Progenitor cell of endocrine pancreas (in vitro differentiated cells): Measurements from ENCODE around the gene TBC1D16. TPM values are rescaled to one million over a fixed set of nuclear protein-coding genes. Genes with fewer than 3 reads are reported as not detected.

Source experiments
- DNase-seq: peaks from one replicate; pipeline ENCODE4 v3.0.0; 2021; ENCODE audit warnings: low spot score; ENCODE audit not compliant: unreplicated experiment
- H3K27ac Mint-ChIP-seq: 2 replicates; pipeline ENCODE4 v1.8.0; 2021; ENCODE audit warnings: mild to moderate bottlenecking, moderate library complexity, mixed read lengths
- H3K27me3 Mint-ChIP-seq: 2 replicates; pipeline ENCODE4 v1.8.0; 2021; ENCODE audit warnings: mixed read lengths
- H3K36me3 Mint-ChIP-seq: 2 replicates; pipeline ENCODE4 v1.8.0; 2022; ENCODE audit warnings: mixed read lengths; ENCODE audit not compliant: insufficient read depth
- H3K4me1 Mint-ChIP-seq: 2 replicates; pipeline ENCODE4 v1.8.0; 2021; ENCODE audit warnings: low read depth, mixed read lengths
- H3K4me3 Mint-ChIP-seq: 2 replicates; pipeline ENCODE4 v1.8.0; 2021; ENCODE audit warnings: low read depth, mild to moderate bottlenecking, moderate library complexity, mixed read lengths
- H3K9me3 Mint-ChIP-seq: 2 replicates; pipeline ENCODE4 v1.8.0; 2021; ENCODE audit warnings: low read depth, mixed read lengths
- CTCF ChIP-seq: fragments of 200-600 bp; sonication (generic); IDR thresholded peaks from one replicate; pipeline ENCODE4 v1.5.0; 2021; ENCODE audit warnings: antibody characterized with exemption, mild to moderate bottlenecking; ENCODE audit not compliant: unreplicated experiment
- total RNA-seq: library from RNA; stranded (reverse); gene quantifications from 2 replicates; pipeline ENCODE4 v1.2.1, GENCODE V29; 2021

Gene TBC1D16
- total RNA-seq, 1 donor from 2014 or later = 85.1 TPM

DNA sequence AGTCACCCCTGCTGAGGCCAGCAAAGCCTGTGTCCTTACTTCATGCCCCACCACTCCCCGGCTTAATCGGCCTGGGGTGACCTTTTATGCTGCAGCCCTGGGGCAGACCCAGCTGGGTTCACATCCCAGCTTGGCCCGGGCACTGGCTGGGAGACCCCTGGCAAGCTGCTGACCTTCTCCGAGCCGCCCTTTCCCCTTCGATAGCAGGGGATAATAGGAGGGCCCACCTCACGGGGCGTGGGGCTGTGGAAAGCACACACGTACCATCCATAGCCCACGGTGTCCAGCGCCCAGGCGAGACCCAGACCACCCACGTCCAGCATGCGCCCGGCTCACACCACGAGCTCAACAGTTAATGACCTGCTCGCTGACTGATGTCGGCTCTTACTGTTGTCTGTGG is 26.8 kb downstream of the TBC1D16 start:
- Mint-ChIP-seq H3K4me1 (peaks cover 4% of the 10 kb centered on the region), H3K36me3 (no peaks in the 10 kb centered on the region), H3K9me3 (no peaks in the 10 kb centered on the region), H3K27me3 (no peaks in the 10 kb centered on the region), H3K27ac (no peak overlapping the region), H3K4me3 (no peak overlapping the region)
- no peak for TF ChIP-seq CTCF
- no peak for DNase-seq

GRCh38 chr17:80008383-80008840 is 27.3 kb downstream of the TBC1D16 start:
- peak; percentile 72 for DNase-seq
- H3K4me1 Mint-ChIP-seq = peaks cover 4% of the 10 kb centered on the region
- H3K36me3 Mint-ChIP-seq = no peaks in the 10 kb centered on the region
- no peak overlapping the region for H3K27ac Mint-ChIP-seq
- H3K4me3 Mint-ChIP-seq = no peak overlapping the region
- peak; percentile 85 for TF ChIP-seq CTCF
- no peaks in the 10 kb centered on the region for H3K9me3 Mint-ChIP-seq
- no peaks in the 10 kb centered on the region for H3K27me3 Mint-ChIP-seq

- H3K27me3 Mint-ChIP-seq = no peaks in the 10 kb centered on the region
- H3K36me3 Mint-ChIP-seq = no peaks in the 10 kb centered on the region
- H3K4me3 Mint-ChIP-seq = no peak overlapping the region
- TF ChIP-seq CTCF = no peak
- no peak for DNase-seq
- no peaks in the 10 kb centered on the region for H3K9me3 Mint-ChIP-seq
- H3K27ac Mint-ChIP-seq = no peak overlapping the region
- peaks cover 4% of the 10 kb centered on the region for H3K4me1 Mint-ChIP-seq
Measured at GRCh38 chr17:80007939-80008338, 27.7 kb downstream of the TBC1D16 start.

- no peak for DNase-seq
- peaks cover 5% of the 10 kb centered on the region for H3K36me3 Mint-ChIP-seq
- peaks cover 10% of the 10 kb centered on the region for H3K4me1 Mint-ChIP-seq
- H3K4me3 Mint-ChIP-seq = no peak overlapping the region
- H3K9me3 Mint-ChIP-seq = no peaks in the 10 kb centered on the region
- no peaks in the 10 kb centered on the region for H3K27me3 Mint-ChIP-seq
- no peak for TF ChIP-seq CTCF
- H3K27ac Mint-ChIP-seq = no peak overlapping the region
Measured at GRCh38 chr17:80006811-80007752, 28.6 kb downstream of the TBC1D16 start.

GRCh38 chr17:80006339-80006720 is 29.3 kb downstream of the TBC1D16 start:
- peaks cover 5% of the 10 kb centered on the region for H3K36me3 Mint-ChIP-seq
- H3K4me1 Mint-ChIP-seq = peaks cover 10% of the 10 kb centered on the region
- no peaks in the 10 kb centered on the region for H3K27me3 Mint-ChIP-seq
- peak overlapping the region; percentile 30 for H3K4me3 Mint-ChIP-seq
- no peak for TF ChIP-seq CTCF
- H3K9me3 Mint-ChIP-seq = no peaks in the 10 kb centered on the region
- no peak for DNase-seq
- no peak overlapping the region for H3K27ac Mint-ChIP-seq
